ENCODE results near the gene FLT3.
"Not testable (repeated sequence)": the region's sequence is repeated elsewhere in the genome, so short reads cannot be mapped to it uniquely, and the experiment has no call there.

Gene FLT3

DNA sequence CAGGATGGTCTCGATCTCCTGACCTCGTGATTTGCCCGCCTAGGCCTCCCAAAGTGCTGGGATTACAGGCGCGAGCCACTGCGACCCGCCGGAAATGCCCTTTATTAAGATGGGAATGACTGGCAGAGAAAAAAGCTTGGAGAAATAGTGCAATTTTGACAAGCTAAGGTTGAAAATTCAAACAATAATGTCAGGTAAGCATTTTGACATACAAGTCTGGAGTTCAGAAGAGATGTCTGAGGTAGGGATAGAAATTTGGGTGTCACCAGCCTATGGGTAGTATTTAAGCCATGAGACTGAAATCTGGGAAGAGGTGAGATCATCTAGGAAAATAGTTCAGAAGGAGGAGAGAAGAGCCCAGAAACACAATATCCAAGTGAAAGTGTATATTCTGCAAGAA lies 20.8 kb upstream of the FLT3 start:
- no peak overlapping the region for H3K4me3 Mint-ChIP-seq
- peaks cover 5% of the 10 kb centered on the region for H3K4me1 Mint-ChIP-seq (ENCODE audit: low read depth)
- no peak overlapping the region for H3K27ac Mint-ChIP-seq
- no peaks in the 10 kb centered on the region for H3K36me3 Mint-ChIP-seq (ENCODE audit: low read depth)
- H3K27me3 Mint-ChIP-seq (ENCODE audit: low read depth) = peaks cover 21% of the 10 kb centered on the region
- H3K9me3 Mint-ChIP-seq = no peaks in the 10 kb centered on the region

DNA sequence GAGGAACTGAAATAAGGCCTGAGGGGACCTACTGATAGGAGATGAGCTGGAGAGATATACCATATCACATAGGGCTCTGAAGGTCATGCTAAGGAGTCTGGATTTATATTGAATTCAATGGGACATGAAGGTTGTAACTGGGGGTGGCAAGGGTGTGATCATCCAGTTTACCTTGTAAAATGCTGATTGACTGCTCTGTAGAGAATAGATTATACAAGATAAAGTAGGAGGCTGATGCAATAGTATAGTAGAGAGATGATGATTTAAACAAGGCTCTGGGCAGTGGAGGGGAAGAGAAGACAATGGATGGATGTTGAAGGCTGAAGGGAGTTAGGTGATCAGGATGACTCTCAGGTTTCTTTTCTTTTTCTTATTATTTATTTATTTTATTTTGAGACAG lies 19.9 kb upstream of the FLT3 start:
- H3K4me1 Mint-ChIP-seq (ENCODE audit: low read depth) = peaks cover 5% of the 10 kb centered on the region
- no peak overlapping the region for H3K27ac Mint-ChIP-seq
- H3K9me3 Mint-ChIP-seq = no peaks in the 10 kb centered on the region
- no peak overlapping the region for H3K4me3 Mint-ChIP-seq
- H3K36me3 Mint-ChIP-seq (ENCODE audit: low read depth) = no peaks in the 10 kb centered on the region
- H3K27me3 Mint-ChIP-seq (ENCODE audit: low read depth) = peaks cover 24% of the 10 kb centered on the region

DNA sequence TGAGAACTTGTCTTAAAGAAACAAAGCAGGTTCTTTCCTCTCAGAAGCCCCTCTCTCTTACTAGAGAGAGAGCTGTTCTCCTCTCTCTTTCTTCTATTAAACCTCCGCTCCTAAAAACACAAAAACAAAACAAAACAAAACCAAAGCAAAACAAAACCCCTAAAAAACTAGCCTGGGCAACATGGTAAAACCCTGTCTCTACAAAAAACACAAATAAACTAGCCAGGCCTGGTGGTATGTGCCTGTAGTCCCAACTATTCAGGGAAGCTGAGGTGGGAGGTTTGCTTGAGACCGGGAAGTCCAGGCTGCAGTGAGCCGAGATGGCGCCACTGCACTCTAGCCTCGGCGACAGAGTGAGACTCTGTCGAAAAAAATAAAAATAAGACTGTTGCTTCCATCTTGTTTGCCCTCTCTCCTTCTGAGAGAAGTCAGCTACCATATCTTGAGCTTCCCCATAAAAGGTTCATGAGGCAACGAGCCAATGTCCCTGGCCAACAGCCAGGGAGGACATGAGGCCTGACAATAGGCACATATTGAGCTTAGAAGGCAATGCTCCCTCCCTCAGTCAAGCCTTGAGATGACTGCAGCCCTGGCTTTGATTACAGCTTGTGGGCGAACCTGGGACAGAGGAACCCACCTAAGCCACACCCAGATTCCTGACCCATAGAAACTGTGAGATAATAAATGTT lies 17.5 kb upstream of the FLT3 start:
- Mint-ChIP-seq H3K4me1 (ENCODE audit: low read depth) (peaks cover 5% of the 10 kb centered on the region), H3K9me3 (no peaks in the 10 kb centered on the region), H3K36me3 (ENCODE audit: low read depth) (no peaks in the 10 kb centered on the region), H3K27ac (no peak overlapping the region), H3K27me3 (ENCODE audit: low read depth) (peaks cover 24% of the 10 kb centered on the region), H3K4me3 (no peak overlapping the region)

DNA sequence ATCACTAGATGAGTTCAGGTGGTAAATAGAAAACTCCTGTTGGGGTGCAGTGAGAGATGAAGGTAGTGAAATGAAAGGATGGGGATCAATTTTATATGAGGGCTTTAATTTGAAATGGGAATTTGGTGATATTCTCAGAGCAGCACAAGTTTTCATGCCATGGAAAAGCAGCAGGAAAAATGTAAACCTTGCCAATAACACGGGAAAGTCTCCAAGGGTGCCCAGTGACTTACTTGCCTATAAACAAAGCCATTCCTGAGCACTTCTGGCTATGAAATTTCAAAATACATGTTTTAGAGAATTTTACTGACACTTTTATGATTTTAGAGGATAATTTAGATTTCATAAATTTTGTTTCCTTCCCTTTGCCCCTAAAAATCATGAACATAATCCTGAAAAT lies 16.4 kb upstream of the FLT3 start:
- no peak overlapping the region for H3K4me3 Mint-ChIP-seq
- H3K4me1 Mint-ChIP-seq (ENCODE audit: low read depth) = no peaks in the 10 kb centered on the region
- H3K9me3 Mint-ChIP-seq = no peaks in the 10 kb centered on the region
- H3K27me3 Mint-ChIP-seq (ENCODE audit: low read depth) = peaks cover 24% of the 10 kb centered on the region
- no peak overlapping the region for H3K27ac Mint-ChIP-seq
- H3K36me3 Mint-ChIP-seq (ENCODE audit: low read depth) = no peaks in the 10 kb centered on the region

DNA sequence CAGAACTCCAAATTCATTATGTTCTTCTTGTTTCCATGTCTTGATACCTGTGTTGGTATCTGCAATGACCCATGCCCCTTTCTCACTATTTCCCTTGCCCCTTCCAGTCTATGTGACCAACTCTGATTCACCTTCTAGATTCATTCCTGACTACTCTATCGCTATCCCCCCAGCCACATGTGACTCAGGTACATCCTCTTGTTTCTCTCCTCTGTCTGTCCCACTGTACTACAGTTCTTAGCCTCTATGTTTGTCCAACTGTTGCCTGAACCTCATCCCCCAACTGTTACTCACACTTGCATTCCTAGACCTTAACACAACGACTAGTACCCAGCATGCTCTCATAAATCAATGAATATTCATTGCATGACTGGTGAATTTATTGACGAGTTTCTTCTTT lies 10.0 kb upstream of the FLT3 start:
- no peaks in the 10 kb centered on the region for H3K9me3 Mint-ChIP-seq
- H3K27ac Mint-ChIP-seq = no peak overlapping the region
- H3K4me1 Mint-ChIP-seq (ENCODE audit: low read depth) = no peaks in the 10 kb centered on the region
- no peaks in the 10 kb centered on the region for H3K36me3 Mint-ChIP-seq (ENCODE audit: low read depth)
- no peak overlapping the region for H3K4me3 Mint-ChIP-seq
- peaks cover 14% of the 10 kb centered on the region for H3K27me3 Mint-ChIP-seq (ENCODE audit: low read depth)

DNA sequence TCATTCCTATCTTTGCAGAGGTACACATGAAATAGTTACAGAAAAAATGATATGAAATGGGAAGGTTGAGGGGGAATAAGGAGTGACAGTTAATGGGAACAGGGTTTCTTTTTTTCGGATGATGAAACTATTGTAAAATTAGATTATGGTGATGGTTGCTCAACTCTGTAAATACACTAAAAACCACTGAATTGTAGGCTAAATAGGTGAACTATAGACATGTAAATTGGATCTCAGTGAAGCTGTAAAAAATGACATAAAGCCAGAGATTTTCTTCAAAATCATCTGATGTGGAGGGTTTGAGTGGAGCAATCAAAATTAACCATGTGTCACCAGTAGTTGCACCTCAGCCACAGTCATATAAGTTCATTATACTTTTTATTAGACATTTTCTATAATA lies 6.6 kb upstream of the FLT3 start:
- Mint-ChIP-seq H3K4me1 (ENCODE audit: low read depth) (no peaks in the 10 kb centered on the region), H3K36me3 (ENCODE audit: low read depth) (no peaks in the 10 kb centered on the region), H3K27ac (no peak overlapping the region), H3K4me3 (no peak overlapping the region), H3K27me3 (ENCODE audit: low read depth) (peaks cover 31% of the 10 kb centered on the region), H3K9me3 (no peaks in the 10 kb centered on the region)

DNA sequence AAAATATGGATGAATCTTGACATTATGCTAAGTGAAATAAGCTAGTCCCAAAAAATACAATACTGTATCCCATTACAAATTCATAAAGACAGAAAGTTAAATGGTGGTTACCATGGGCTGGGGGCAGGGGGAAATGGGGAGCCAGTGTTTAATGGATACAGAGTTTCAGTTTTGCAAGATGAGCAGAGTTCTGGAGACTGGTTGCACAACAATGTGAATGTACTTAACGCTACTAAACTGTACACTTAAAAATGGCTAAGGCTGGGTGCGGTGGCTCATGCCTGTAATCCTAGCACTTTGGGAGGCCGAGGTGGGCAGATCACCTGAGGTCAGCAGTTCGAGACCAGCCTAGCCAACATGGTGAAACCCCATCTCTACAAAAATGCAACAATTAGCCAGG lies 1.5 kb upstream of the FLT3 start:
- peaks cover 60% of the 10 kb centered on the region for H3K27me3 Mint-ChIP-seq (ENCODE audit: low read depth)
- not testable (repeated sequence) for H3K4me3 Mint-ChIP-seq; H3K27ac Mint-ChIP-seq; H3K36me3 Mint-ChIP-seq (ENCODE audit: low read depth); H3K9me3 Mint-ChIP-seq; H3K4me1 Mint-ChIP-seq (ENCODE audit: low read depth)

DNA sequence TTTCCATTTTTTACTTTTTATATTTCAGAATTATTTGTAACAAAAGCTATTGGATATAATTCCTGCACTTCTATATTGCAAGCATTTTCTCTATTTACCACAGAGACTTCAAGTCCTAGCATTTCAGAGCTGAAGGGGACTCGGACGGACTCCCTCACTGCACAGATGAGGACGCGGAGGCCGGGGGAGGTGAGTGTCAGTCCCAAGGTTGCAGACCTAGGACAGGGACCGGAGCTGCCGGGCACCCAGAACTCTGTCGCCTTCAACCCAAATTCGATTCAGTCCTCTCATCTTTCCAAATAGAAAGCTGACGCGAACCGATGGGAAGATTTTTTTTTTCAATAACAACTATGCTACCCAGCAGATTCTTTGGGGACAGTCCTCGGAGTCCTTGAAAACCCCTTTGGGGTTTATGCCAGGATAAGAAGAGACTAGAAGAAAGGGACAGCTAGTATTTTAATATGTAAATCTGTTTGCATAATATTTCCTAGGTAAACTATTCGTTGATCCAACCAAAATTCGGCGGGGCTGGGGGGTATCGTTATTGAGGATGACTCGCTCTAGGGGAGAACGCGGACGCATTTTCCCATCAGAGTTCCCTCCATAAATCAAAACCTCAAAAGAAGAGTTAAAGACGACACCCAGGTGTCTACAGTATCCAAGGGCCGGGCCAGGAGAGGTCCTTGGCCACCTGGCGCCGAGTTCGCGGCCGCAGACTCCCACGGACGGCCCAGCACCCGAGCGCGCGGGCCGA lies 803 bp downstream of the FLT3 start:
- Mint-ChIP-seq H3K27me3 (ENCODE audit: low read depth) (peaks cover 57% of the 10 kb centered on the region), H3K27ac (no peak overlapping the region), H3K9me3 (no peaks in the 10 kb centered on the region), H3K4me3 (peak overlapping the region; percentile 52), H3K36me3 (ENCODE audit: low read depth) (no peaks in the 10 kb centered on the region), H3K4me1 (ENCODE audit: low read depth) (peaks cover 8% of the 10 kb centered on the region)

DNA sequence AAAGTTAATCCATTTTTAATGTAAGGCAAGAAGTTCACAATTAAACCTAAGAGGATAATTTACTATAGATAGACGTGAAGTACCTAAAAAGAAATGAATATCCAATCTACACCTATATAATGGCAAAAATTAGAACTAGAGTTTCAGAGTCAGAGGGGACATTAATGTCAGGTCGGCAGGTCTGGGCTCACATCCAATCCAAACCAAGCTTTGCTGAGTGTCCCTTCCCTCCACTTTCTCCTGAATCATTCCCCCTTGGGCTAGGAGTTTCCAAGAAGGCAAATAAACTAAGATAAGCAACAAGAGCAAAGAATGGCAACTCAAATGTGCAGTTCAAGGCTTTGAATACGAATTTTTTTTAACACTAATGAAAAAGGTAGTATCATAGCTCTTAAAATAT lies 2.9 kb downstream of the FLT3 start:
- Mint-ChIP-seq H3K36me3 (ENCODE audit: low read depth) (no peaks in the 10 kb centered on the region), H3K9me3 (no peaks in the 10 kb centered on the region), H3K27ac (no peak overlapping the region), H3K27me3 (ENCODE audit: low read depth) (peaks cover 56% of the 10 kb centered on the region), H3K4me1 (ENCODE audit: low read depth) (peaks cover 8% of the 10 kb centered on the region), H3K4me3 (no peak overlapping the region)

DNA sequence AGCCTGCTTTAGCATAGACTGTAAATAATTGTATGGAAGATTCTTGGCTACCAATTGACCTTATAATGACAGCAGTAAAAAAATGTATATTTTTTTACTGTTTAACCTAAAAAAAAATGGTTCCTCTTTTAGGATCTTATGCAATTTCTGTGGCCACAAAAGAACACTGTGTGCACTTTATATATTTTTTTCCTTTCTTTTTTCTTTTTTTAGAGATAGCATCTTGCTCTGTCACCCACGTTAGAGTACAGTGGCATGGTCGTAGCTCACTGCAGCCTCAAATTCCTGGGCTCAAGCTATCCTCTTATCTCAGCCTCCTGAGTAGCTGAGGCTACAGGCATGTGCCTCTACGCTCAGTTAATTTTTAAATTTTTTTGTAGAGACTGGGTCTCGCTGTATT lies 6.1 kb downstream of the FLT3 start:
- Mint-ChIP-seq H3K36me3 (ENCODE audit: low read depth) (no peaks in the 10 kb centered on the region), H3K4me3 (no peak overlapping the region), H3K4me1 (ENCODE audit: low read depth) (peaks cover under 1% of the 10 kb centered on the region), H3K9me3 (no peaks in the 10 kb centered on the region), H3K27ac (no peak overlapping the region), H3K27me3 (ENCODE audit: low read depth) (peaks cover 37% of the 10 kb centered on the region)

DNA sequence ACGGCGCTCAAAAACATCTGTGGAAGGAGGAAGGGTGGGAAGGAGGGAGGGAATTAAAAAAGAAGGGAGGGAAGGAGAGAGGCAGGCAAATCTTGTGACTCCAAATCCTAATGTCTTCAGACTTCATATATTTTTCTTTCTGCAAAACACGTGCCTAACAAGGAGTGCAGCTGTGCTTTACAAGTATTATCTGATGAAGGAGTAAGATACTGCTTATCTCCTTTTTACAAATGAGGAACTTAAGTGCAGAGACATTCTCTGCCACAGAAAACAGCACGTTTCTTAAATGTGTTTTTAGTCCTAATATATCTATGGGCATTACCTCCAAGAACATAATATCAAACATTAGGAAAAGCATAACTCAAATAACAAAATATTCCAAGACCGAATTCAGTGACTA lies 6.5 kb downstream of the FLT3 start:
- Mint-ChIP-seq H3K4me1 (ENCODE audit: low read depth) (no peaks in the 10 kb centered on the region), H3K9me3 (no peaks in the 10 kb centered on the region), H3K36me3 (ENCODE audit: low read depth) (no peaks in the 10 kb centered on the region), H3K27me3 (ENCODE audit: low read depth) (peaks cover 34% of the 10 kb centered on the region), H3K27ac (no peak overlapping the region), H3K4me3 (no peak overlapping the region)

DNA sequence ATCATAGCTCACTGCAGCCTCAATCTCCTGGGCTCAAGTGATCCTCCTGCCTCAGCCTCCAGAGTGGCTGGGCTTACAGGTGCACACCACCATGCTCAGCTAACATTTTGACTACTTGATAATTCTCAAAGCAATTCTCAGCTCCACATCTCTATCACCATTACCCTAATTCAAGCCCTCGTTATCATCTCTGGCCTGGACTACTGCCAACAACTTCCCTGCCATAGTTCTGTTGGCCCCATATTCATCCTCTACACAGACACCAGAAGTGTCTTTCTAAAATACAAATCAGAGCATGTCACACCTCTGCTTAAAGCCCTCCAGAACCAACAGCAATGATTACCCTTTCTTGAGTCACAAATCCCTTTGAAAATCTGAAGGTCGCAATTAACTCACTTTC lies 7.9 kb downstream of the FLT3 start:
- H3K36me3 Mint-ChIP-seq (ENCODE audit: low read depth) = no peaks in the 10 kb centered on the region
- no peaks in the 10 kb centered on the region for H3K9me3 Mint-ChIP-seq
- H3K4me3 Mint-ChIP-seq = no peak overlapping the region
- no peak overlapping the region for H3K27ac Mint-ChIP-seq
- peaks cover 24% of the 10 kb centered on the region for H3K27me3 Mint-ChIP-seq (ENCODE audit: low read depth)
- H3K4me1 Mint-ChIP-seq (ENCODE audit: low read depth) = no peaks in the 10 kb centered on the region

DNA sequence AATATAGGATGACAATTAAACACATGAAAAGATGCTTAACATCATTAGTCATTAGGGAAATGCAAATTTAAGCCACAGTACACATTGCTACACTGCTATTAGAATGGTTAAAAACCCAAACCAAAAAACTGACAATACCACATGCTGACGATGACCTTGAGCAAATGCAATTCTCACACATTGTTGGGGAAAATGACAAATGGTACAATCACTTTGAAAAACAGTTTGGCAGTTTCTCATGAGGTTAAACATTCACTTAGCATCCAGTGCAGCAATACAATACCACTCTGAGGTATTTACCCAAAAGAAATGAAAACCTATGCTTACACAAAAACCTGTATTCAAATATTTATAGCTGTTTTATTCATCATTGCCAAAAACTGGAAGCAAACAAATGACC lies 11.3 kb downstream of the FLT3 start:
- H3K4me1 Mint-ChIP-seq (ENCODE audit: low read depth) = no peaks in the 10 kb centered on the region
- peaks cover 14% of the 10 kb centered on the region for H3K27me3 Mint-ChIP-seq (ENCODE audit: low read depth)
- H3K4me3 Mint-ChIP-seq = no peak overlapping the region
- H3K36me3 Mint-ChIP-seq (ENCODE audit: low read depth) = no peaks in the 10 kb centered on the region
- no peaks in the 10 kb centered on the region for H3K9me3 Mint-ChIP-seq
- no peak overlapping the region for H3K27ac Mint-ChIP-seq

DNA sequence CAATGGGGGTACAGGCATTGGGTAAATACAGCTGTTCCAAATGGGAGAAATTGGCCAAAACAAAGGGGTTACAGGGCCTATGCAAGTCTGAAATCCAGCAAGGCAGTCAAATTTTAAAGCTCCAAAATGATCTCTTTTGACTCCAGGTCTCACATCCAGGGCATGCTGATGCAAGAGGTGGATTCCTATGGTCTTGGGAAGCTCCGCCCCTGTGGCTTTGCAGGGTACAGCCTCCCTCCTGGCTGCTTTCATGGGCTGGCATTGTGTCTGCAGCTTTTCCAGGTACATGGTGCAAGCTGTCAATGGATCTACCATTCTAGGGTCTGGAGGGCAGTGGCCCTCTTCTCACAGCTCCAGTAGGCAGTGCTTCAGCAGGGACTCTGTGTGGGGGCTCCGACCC lies 22.6 kb downstream of the FLT3 start:
- H3K9me3 Mint-ChIP-seq; H3K27me3 Mint-ChIP-seq (ENCODE audit: low read depth); H3K4me1 Mint-ChIP-seq (ENCODE audit: low read depth); H3K36me3 Mint-ChIP-seq (ENCODE audit: low read depth); H3K4me3 Mint-ChIP-seq; H3K27ac Mint-ChIP-seq: not testable (repeated sequence)

DNA sequence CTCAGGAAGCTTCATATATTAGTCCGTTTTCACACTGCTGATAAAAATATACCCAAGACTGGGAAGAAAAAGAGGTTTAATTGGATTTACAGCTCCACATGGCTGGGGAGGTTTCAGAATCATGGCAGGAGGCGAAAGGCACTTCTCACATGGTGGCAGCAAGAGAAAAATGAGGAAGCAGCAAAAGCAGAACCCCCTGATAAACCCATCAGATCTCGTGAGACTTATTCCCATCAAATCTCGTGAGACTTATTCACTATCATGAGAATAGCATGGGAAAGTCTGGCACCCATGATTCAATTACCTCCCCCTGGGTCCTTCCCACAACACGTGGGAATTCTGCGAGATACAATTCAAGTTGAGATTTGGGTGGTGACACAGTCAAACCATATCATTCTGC lies 23.1 kb downstream of the FLT3 start:
- Mint-ChIP-seq H3K27ac (no peak overlapping the region), H3K36me3 (ENCODE audit: low read depth) (no peaks in the 10 kb centered on the region), H3K27me3 (ENCODE audit: low read depth) (peaks cover 7% of the 10 kb centered on the region), H3K4me3 (no peak overlapping the region), H3K4me1 (ENCODE audit: low read depth) (no peaks in the 10 kb centered on the region), H3K9me3 (no peaks in the 10 kb centered on the region)
